Melanocyte of skin (primary cell): ENCODE data around the gene UBL4A. TPM values are rescaled to one million over a fixed set of nuclear protein-coding genes. Genes with fewer than 3 reads are reported as not detected.

Source experiments
- small RNA-seq, 2 donors: library from RNA; depleted of rRNA; stranded (forward); fragments of <200 nt; gene quantifications; one replicate each; pipeline ENCODE3, GENCODE V24; 2012
- total RNA-seq, 2 donors: library from RNA; depleted of rRNA; stranded (reverse); fragments of >200 nt; gene quantifications; 2 replicates each; pipeline ENCODE4 v1.2.3, GENCODE V29; 2012

UBL4A gene
- 10 to 100 TPM; 36.1 to 59.6 TPM for total RNA-seq

DNA sequence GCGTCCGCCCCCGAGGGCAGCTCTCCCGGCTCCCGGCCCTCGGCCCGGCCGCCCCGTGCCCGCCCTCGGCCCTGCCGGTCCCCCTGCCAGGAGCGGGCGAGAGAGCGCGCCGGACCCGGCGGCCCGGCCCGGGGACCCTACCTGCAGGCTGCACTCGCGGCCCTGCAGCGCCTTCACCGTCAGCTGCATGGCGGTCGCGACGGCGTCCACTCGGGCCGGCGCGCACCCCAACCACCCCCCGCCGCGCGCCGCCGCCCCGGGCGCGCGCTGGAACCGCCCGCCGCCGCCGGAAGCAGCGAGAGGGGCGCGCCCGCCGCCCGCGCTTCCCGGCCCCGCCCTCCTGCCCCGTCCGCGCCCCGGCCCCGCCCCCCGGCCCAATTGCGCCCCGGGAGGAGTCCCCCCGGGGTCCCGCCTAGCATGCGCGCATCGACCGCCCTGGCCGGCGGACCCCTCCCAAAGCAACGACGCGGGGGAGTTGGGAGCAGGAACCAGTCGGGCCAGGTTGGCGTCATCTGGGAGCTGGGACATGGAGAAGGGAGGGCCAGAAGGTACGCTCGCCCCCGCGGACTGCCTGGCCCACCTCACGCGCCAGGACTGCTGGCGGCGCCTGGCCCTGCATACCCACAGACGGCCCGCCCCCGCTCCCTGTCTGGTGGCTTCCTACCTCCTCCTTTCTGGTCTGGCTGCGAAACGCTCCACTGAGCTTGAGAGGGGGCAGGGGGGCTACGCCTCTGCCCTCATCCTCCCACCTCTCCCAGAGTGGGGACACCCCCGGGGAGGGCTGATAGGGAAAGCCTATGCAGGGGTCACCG, at the start of gene UBL4A:
Gene UBL4A (minus strand): TSS at position 220 of the 812 bp plus-strand sequence. CDS start 31 bp downstream, at position 189.

DNA sequence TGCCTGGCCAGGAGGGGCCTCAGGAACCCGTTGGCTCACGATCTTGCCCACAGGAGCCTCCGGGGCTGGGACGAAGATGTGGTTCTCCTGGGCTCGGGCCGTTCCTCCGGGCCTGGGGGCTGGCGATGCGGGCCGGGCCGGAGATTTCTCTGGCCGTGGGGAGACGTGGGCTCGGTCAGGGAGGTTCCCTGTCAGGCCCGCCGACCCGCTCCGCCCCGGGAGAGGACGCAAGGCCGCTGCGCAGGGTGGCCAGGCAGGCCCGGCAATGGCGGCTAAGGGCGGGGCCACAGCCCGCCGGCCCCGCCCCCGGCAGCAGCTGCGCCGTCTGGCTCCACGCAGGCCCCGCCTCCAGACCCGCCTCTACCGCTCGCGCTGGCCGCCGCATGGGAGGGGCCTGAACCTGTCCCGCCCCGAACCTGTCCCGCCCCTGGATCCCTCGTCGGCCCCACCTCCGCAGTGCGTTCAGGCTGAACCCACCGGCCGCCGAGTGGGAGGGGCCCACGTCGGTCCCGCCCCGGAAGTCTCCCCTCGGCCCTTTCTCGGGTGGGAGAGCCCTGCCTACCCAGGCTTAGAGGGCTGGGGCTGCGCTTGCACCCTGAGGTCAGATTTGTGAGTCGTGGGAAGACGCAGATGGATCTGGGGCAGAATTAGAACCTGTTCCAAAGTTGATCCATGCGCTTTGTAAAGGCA, 29.7 kb upstream of the UBL4A start, which contains the start of gene FAM3A:
Gene FAM3A (minus strand): TSS at position 267 of the 690 bp plus-strand sequence. CDS start 460 bp downstream, outside the sequence.

DNA sequence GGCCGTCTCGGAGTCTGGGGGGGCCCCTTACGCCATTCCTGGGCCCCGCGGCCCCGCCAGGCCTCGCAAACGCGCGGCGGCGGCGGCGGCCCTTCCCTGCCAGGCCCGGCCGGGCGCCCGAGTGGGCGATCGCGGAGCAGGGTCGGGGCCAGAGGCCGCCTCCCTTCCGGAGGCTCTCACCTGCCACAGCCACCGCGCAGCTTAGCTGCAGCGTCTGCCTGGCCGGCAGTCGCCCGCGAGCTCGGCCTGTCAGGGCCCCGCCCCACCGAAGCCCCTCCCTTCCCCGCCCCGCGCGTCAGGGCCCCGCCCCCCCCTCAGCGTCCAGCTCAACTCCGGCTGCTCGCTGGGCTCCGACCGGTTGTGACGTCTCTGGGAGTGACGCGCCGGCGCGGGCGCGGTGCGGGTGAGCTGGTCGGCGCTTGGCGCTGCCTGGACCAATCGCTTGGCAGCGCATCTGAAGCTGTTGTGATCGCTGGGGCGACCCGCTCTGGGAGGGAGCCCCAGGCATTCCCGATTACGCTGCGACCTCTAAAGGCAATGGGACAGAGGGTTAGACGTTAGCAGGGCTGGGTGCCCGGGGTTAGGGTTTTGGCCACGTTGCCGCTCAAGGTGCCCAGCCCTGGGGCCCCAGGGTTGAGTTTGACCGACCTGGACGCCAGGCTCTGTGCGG, 4.1 kb upstream of the UBL4A start, which contains the start of gene SLC10A3:
Gene SLC10A3 (minus strand): TSS at position 216 of the 670 bp plus-strand sequence. CDS start 1,689 bp downstream, outside the sequence.

DNA sequence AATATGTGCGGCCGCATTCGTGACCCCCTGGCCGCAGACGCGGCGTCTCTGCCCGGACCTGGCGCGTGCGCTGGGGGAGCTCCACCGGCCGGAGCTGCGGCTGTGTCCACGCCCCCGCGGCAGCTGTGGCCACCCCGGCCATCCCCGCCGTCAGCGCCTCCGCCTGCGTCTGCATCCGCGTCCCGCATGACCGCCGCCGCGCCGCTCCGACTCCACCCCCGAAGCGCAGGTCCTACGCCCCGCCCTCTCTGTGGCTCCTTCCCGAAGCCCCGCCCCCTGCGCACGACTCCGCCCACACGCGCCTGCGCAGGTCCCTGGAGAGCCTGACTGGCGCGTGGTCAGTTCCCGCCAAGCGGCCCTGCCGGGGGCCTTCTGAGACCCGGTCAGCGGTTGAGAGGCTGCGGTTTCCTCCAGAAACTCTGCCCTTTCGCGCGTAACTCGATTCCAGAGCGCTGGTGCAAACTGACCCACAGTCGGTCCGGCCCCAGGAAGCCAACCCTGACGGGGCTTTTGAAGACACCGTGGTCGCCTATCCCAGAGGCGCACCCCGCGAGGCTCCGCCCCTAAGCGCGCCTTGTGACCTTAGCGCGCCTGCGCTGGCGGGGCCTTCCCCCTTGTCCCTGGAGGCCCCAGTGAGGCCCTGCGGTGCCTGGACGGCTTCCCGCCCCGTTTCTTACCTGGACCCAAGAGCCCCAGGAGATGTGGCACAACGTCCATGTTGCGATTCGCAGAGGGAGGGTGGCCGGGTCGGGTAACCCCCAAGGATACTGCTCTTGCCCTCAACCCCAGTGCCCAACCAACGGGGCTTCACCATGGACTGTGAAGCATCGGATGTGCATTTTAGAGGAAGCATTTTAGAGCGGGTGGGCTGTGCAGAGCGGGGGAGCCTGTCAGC, 7.4 kb downstream of the UBL4A start, which contains the start of gene LAGE3:
Gene LAGE3 (minus strand): TSS at position 554 of the 895 bp plus-strand sequence. CDS start 366 bp downstream, at position 188.

DNA sequence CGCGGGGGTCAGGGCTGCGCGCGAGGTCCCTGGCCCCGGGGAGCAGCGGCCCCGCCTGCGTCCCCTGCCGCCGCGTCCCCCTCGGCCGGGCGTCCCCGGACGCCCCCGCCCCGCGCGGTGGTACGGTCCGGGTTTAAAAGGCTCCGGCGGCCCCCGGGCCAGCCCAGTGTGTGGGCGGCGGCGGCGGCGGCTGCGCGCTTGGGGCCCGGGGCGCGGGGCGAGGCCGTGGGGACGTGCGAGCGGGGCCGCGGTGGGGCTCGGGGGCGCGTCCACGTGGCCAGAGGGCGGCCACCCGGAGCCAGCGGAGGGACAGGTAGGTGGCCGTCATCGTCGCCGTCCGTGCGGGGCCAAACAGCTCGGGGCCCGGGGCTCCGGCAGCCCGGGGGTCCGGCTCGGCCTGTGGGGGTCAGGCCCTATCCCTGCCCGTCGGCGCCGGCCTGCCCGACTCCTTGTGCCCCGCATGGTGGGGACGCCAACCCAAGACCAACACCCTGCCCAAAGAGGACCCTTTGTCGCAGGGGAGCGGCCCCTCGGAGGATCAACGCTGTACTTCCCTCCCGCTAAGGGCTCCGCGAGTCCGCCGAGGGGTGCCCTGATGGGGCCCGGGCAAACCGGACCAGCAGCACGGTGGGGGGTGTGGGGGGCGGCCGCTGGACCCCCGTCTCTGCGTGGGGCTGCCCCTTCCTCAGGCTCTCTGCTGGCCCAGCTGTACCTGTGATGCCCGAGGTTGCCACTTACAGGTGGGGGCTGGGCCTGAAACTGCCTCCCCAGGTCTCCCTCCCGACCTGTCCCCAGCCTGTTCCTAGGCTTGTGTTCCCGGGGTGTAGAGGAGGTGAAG, 28.1 kb downstream of the UBL4A start, which contains the start of gene PLXNA3:
Gene PLXNA3 (plus strand): TSS at position 166 of the 838 bp plus-strand sequence. CDS start 1,903 bp downstream, outside the sequence.

DNA sequence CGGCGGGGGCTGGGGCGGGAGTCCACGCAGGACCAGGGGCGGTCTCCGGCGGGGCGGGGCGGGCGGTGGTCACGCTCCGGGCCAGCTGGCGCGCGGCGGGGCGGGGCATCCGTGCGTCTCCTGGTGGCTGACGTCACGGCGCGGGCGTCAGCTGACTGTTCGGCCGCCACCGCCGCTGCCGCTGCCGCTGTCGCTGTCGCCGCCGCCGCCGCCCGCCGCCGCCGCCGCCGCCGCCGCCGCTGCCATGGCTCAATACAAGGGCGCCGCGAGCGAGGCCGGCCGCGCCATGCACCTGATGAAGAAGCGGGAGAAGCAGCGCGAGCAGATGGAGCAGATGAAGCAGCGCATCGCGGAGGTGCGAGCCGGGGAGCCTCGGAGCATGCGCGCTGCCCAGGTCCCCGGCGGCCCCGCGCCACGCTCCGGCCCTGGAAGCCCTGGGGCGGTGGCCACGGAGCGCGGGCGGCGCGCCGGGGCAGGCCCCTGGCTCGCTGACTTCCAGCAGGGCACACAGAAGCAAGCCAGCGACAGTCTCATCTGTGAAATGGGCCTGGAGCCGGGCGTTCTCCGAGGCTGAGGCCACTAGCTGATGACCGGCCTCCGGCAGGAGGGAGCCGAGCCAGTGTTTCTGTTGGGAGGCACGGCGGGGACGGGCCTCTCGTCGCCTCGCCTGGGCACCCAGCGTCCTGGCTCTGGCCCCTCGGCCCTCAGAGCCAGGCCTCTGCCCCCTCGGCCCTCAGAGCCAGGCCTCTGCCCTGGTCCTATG, 42.2 kb downstream of the UBL4A start, which contains the start of gene FAM50A:
Gene FAM50A (plus strand): TSS at position 150 of the 763 bp plus-strand sequence. CDS start 95 bp downstream, at position 245.

DNA sequence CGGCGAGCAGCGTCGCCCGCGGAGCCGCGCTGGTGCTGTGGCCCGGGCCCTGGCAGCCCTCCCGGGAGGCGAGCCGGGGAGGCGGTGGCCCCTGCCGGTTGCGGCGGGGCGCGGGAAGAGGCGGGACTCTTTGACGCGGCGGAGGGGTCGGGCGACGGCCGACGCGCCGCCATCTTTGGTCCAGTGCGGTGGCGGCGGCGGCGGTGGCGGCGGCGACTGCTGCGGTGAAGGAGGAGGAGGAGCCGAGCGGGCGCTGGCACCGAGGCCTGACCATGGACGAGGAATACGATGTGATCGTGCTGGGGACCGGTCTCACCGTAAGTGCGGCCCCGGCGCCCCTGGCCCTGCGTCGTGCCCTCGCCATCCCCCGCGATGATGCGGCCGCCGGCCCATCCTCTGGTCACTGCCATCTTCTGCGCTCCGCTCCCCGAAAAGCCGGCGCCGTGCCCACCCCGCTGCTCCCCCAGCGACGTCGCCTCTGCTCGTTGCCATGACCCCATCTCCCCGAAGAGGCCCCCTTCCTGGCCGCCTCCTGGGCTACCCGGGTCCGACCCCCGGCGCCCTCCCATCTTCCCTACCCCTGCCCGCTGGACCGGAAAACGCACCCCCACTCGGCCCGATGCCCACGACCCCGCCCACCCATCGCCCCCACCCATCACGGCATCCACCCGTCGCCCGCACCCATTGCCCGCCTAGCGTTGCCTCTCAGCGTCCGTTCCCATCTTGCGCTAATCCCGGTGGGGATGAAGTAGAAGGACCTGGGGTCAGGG, 49.2 kb downstream of the UBL4A start, which contains the start of gene GDI1:
Gene GDI1 (plus strand): TSS at position 172 of the 770 bp plus-strand sequence. CDS start 101 bp downstream, at position 273.

Small RNAs within 50 kb of the gene (small RNA-seq; reads per million reads assigned to genes)
- gene MIR6858 (0 reads per million in 2 donors), gene RN7SL697P (0 reads per million in 2 donors)

Other genes starting within 250 kb of the UBL4A start
- gene OPN1MW3, start 229.0 kb downstream of the UBL4A start, total RNA-seq = not detected
- not detected for gene TEX28, start 191.5 kb downstream of the UBL4A start, total RNA-seq
- gene TKTL1, start 190.8 kb downstream of the UBL4A start, total RNA-seq = not detected
- gene FLNA, start 112.0 kb downstream of the UBL4A start, total RNA-seq = 100 to 1,000 TPM; 765 to 976 TPM
- gene EMD, start 107.3 kb downstream of the UBL4A start, total RNA-seq = 10 to 100 TPM; 27.5 to 42.0 TPM
- gene RPL10, start 88.2 kb downstream of the UBL4A start, total RNA-seq = 1,000 to 10,000 TPM in 1 of 2 donors, 100 to 1,000 TPM in 1; 813 to 1,193 TPM
- gene DNASE1L1, start 77.4 kb downstream of the UBL4A start, total RNA-seq = 10 to 100 TPM; 28.6 to 31.3 TPM
- 10 to 100 TPM; 27.0 to 29.6 TPM for gene TAFAZZIN, start 75.1 kb downstream of the UBL4A start, total RNA-seq
- 100 to 1,000 TPM in 1 of 2 donors, 10 to 100 TPM in 1; 76.6 to 118 TPM for gene ATP6AP1, start 57.9 kb downstream of the UBL4A start, total RNA-seq
- 100 to 1,000 TPM in 1 of 2 donors, 10 to 100 TPM in 1; 98.1 to 105 TPM for gene GDI1, start 49.5 kb downstream of the UBL4A start, total RNA-seq
- gene FAM50A, start 42.5 kb downstream of the UBL4A start, total RNA-seq = 10 to 100 TPM; 29.0 to 37.2 TPM
- 1 to 10 TPM; 1.7 to 8.3 TPM for gene PLXNA3, start 28.3 kb downstream of the UBL4A start, total RNA-seq
- 10 to 100 TPM; 25.5 to 33.6 TPM for gene LAGE3, start 7.3 kb downstream of the UBL4A start, total RNA-seq
- gene SLC10A3, start 4.0 kb upstream of the UBL4A start, total RNA-seq = 10 to 100 TPM in 1 of 2 donors, 1 to 10 TPM in 1; 5.2 to 10.7 TPM
- gene FAM3A, start 29.6 kb upstream of the UBL4A start, total RNA-seq = 10 to 100 TPM; 20.6 to 21.7 TPM
- gene G6PD, start 60.2 kb upstream of the UBL4A start, total RNA-seq = 100 to 1,000 TPM; 145 to 171 TPM
- 10 to 100 TPM; 12.0 to 15.3 TPM for gene IKBKG, start 61.0 kb upstream of the UBL4A start, total RNA-seq
- not detected for gene CTAG1A, start 98.5 kb upstream of the UBL4A start, total RNA-seq
- not detected for gene CTAG1B, start 132.7 kb upstream of the UBL4A start, total RNA-seq
- gene CTAG2, start 167.0 kb upstream of the UBL4A start, total RNA-seq = not detected